K562 (cell line): ENCODE measurements around the gene SETDB2. TPM values are rescaled to one million over a fixed set of nuclear protein-coding genes. Genes with fewer than 3 reads are reported as not detected.

Experiments
- ATAC-seq: fragments of 200-7000 bp; cut with Tn5 transposase; 3 replicates; pipeline ENCODE4 v1.9.1; 2020; ENCODE audit warnings: moderate library complexity
- BruUV-seq: library from RNA; stranded (reverse); fragments of 400-500 nt; replicated peaks from 2 replicates; lab custom pipeline; 2021; lab: Mats Ljungman, UMichigan
- CTCF ChIA-PET: fragments of 300-600 bp; formaldehyde crosslinking; extraction: SDS; loops from one replicate; lab custom pipeline; 2021; ENCODE audit warnings: low intra/inter-chr PET ratio; lab: Yijun Ruan, JAX
- POLR2A ChIA-PET: fragments of 300-600, 350-650 bp; sonication (Branson Sonifier 250); formaldehyde crosslinking; extraction: SDS; loops from one replicate; lab custom pipeline; 2021; ENCODE audit warnings: antibody characterized with exemption, inconsistent platforms; lab: Yijun Ruan, JAX
- DNase-seq, 4 experiments: peaks; one replicate each; pipeline versions ENCODE4 v3.0.0 to v3.0.0-alpha.2; 2011 to 2018; ENCODE audit warnings: low spot score in 3 of 4, mixed read lengths in 3 of 4; ENCODE audit errors: extremely low read depth in 1 of 4
- FAIRE-seq: peaks from 2 replicates; lab custom pipeline; 2011; peaks lifted over from hg19 to GRCh38; lab: Jason Lieb, UNC
- H2AFZ ChIP-seq: 2 replicates; pipeline ENCODE4 v1.6.0; 2011; ENCODE audit warnings: low read depth, low read length, control low read depth, inconsistent platforms
- H3K27ac ChIP-seq: fragments of 200-600 bp; 3 replicates; pipeline ENCODE4 v1.8.0; 2011; ENCODE audit warnings: low read depth, mild to moderate bottlenecking, control low read depth, inconsistent platforms, low read length, moderate library complexity, mixed read lengths; ENCODE audit errors: extremely low read depth
- H3K27me3 ChIP-seq, 2 experiments: fragments of 300-600 bp in 1 of 2; 2 replicates in 1 of 2; 3 replicates in 1 of 2; pipeline versions ENCODE4 v1.6.0 to v1.8.0; 2011; ENCODE audit warnings: inconsistent platforms in 2 of 2, low read length in 2 of 2, mild to moderate bottlenecking in 1 of 2, mixed read lengths in 1 of 2, moderate library complexity in 1 of 2; ENCODE audit not compliant: control insufficient read depth in 2 of 2, insufficient read depth in 2 of 2
- H3K36me3 ChIP-seq: fragments of 300-600 bp; 3 replicates; pipeline ENCODE4 v1.8.0; 2011; ENCODE audit warnings: mild to moderate bottlenecking, low read length, inconsistent platforms; ENCODE audit not compliant: control insufficient read depth, insufficient read depth
- H3K4me1 ChIP-seq, 2 experiments: fragments of 200-600 bp in 1 of 2; replicated peaks in 1 of 2; 2 replicates in 1 of 2; 3 replicates in 1 of 2; pipeline versions ENCODE4 v1.5.1 to v1.8.0; 2011; ENCODE audit warnings: inconsistent platforms in 2 of 2, low read length in 2 of 2, mild to moderate bottlenecking in 1 of 2, mixed read lengths in 1 of 2, moderate library complexity in 1 of 2; ENCODE audit not compliant: control insufficient read depth in 2 of 2, insufficient read depth in 2 of 2
- H3K4me2 ChIP-seq: 2 replicates; pipeline ENCODE4 v1.6.1; 2011; ENCODE audit warnings: low read length, control low read depth, inconsistent platforms, mixed read lengths; ENCODE audit not compliant: insufficient read depth
- H3K4me3 ChIP-seq: fragments of 200-600 bp; sonication (generic), shearing (Covaris generic); 2 replicates; pipeline ENCODE4 v1.5.1; 2016; ENCODE audit warnings: control low read depth, inconsistent platforms
- H3K79me2 ChIP-seq: fragments of 200-600 bp; 3 replicates; pipeline ENCODE4 v1.8.0; 2011; ENCODE audit warnings: low read length, inconsistent platforms; ENCODE audit not compliant: control insufficient read depth, insufficient read depth
- H3K9ac ChIP-seq, 2 experiments: 2 replicates each; pipeline versions ENCODE4 v1.6.0 to v1.6.1; 2011; ENCODE audit warnings: low read depth in 2 of 2, low read length in 2 of 2, control low read depth in 1 of 2, inconsistent platforms in 1 of 2, mild to moderate bottlenecking in 1 of 2, mixed read lengths in 1 of 2; ENCODE audit not compliant: insufficient read depth in 1 of 2
- H3K9me1 ChIP-seq: one replicate; pipeline ENCODE4 v1.6.0; 2011; ENCODE audit warnings: inconsistent platforms, mild to moderate bottlenecking, low read length, moderate library complexity; ENCODE audit not compliant: control insufficient read depth, insufficient read depth
- H3K9me3 ChIP-seq: replicated peaks from 2 replicates; pipeline ENCODE4 v1.5.1; 2011; ENCODE audit warnings: low read depth, low read length, inconsistent platforms; ENCODE audit not compliant: control insufficient read depth, insufficient read depth
- H4K20me1 ChIP-seq: replicated peaks from 2 replicates; pipeline ENCODE4 v1.6.1; 2011; ENCODE audit warnings: low read length, inconsistent platforms, mixed read lengths; ENCODE audit not compliant: control insufficient read depth, insufficient read depth
- ADNP ChIP-seq: fragments of 200-800 bp; sonication (Bioruptor generic); IDR thresholded peaks from 2 replicates; pipeline ENCODE4 v1.6.1; 2016; ENCODE audit warnings: missing genetic modification characterization, missing compliant biosample characterization
- ATF7 ChIP-seq: fragments of 450-650 bp; IDR thresholded peaks from 2 replicates; pipeline ENCODE4 v1.7.1; 2014; ENCODE audit warnings: mild to moderate bottlenecking, moderate library complexity
- DPF2 ChIP-seq: fragments of 450-650 bp; IDR thresholded peaks from 2 replicates; pipeline ENCODE4 v1.6.1; 2016
- KDM1A ChIP-seq, 2 experiments: fragments of 450-650 bp; IDR thresholded peaks; 2 replicates each; pipeline ENCODE4 v1.6.1; 2016; ENCODE audit warnings: mild to moderate bottlenecking in 2 of 2
- MGA ChIP-seq: fragments of 450-650 bp; IDR thresholded peaks from 2 replicates; pipeline ENCODE4 v1.6.1; 2016; ENCODE audit warnings: mild to moderate bottlenecking, moderate library complexity
- ZNF174 ChIP-seq: fragments of 250-450 bp; sonication (Bioruptor Pico); IDR thresholded peaks from 2 replicates; pipeline ENCODE4 v1.4.0; 2020; ENCODE audit warnings: mild to moderate bottlenecking
- ZNF3 ChIP-seq: fragments of 250-450 bp; sonication (Bioruptor Pico); IDR thresholded peaks from 2 replicates; pipeline ENCODE4 v1.5.0; 2021; ENCODE audit warnings: mild to moderate bottlenecking, moderate library complexity
- WGBS: fragments of 100-300 bp; shearing (Covaris generic); methylation state at CpG from one replicate; pipeline ENCODE4 v1.1.6; 2016; ENCODE audit warnings: low coverage, mixed read lengths; ENCODE audit not compliant: insufficient coverage; ENCODE audit errors: missing lambda C conversion rate; 5-methylcytosine and 5-hydroxymethylcytosine counted together
- in situ Hi-C: fragments of 300-500 bp; cut with MboI; formaldehyde crosslinking; loops from 4 replicates; pipeline ENCODE4 v1.15.0; 2018; ENCODE audit warnings: inconsistent platforms, mixed read lengths
- intact Hi-C: fragments of 100-400 bp; cut with micrococcal nuclease; formaldehyde crosslinking; loops from 2 replicates; pipeline ENCODE4 v1.14.2; 2022
- polyA plus RNA-seq, 8 experiments: library from polyadenylated mRNA; depleted of rRNA in 4 of 8; stranded (reverse) in 5 of 8; unstranded in 3 of 8; fragments of >200 nt; fragmentation: Nextera tagmentation in 2 of 8; fragmentation: Illumina TruSeq in 1 of 8; extraction: Ambion mirVana in 2 of 8; extraction: Trizol in 1 of 8; gene quantifications; 2 replicates each; pipeline versions ENCODE4 v1.2.1 to v1.2.3, GENCODE V29; 2011 to 2014; ENCODE audit warnings: inconsistent platforms in 1 of 8, missing spikeins in 1 of 8
- total RNA-seq, 7 experiments: library from RNA; depleted of rRNA in 6 of 7; stranded (reverse); fragments of >200 nt in 6 of 7; fragmentation: Illumina TruSeq in 2 of 7; extraction: Trizol in 2 of 7; gene quantifications; 2 replicates each; pipeline versions ENCODE4 v1.2.1 to v1.2.3, GENCODE V29; 2011 to 2021; ENCODE audit warnings: low replicate concordance in 1 of 7

Gene SETDB2
- total and polyA plus RNA-seq, 9 of the 15 experiments (the other 6 are each of a cell fraction or from before 2014, with no cell fraction given), result 1.0 to 9.0 (median 6.1) TPM

GRCh38 chr13:49466292-49466838, 22.3 kb downstream of the SETDB2 start:
- H3K9me3 ChIP-seq, result no peaks in the 10 kb centered on the region; the same call in 1 of the 2 replicates
- no peak for FAIRE-seq
- POLR2A ChIA-PET, result no interaction called here

More at GRCh38 chr13:49466292-49466838, 22.3 kb downstream of the SETDB2 start:
- ATAC-seq (no peak), DNase-seq (no peak)
- intact Hi-C loops (no loop called here), in situ Hi-C loops (no loop called here)
- CTCF ChIA-PET, result no interaction called here
- no TSS peak for BruUV-seq
- Histone ChIP-seq H3K9ac (no peak overlapping the region), H2AFZ (no peak overlapping the region), H3K4me2 (no peak overlapping the region), H3K9me1 (no peaks in the 10 kb centered on the region), H3K4me3 (no peak overlapping the region), H3K27me3 (no peaks in the 10 kb centered on the region), H3K27ac (no peak overlapping the region), H3K79me2 (no peaks in the 10 kb centered on the region), H3K36me3 (peaks cover 29% of the 10 kb centered on the region; the same call in 1 of the 3 replicates), H3K4me1 (no peaks in the 10 kb centered on the region), H4K20me1 (no peaks in the 10 kb centered on the region)
- WGBS, result 61% methylated on average over 3 of the region's 5 CpGs
- TF ChIP-seq KDM1A (IDR thresholded peaks at IDR 0.05), result no peak
- no peak for TF ChIP-seq DPF2
- no peak for TF ChIP-seq ZNF3 (CRISPR knock-in tag)
- TF ChIP-seq ZNF174 (CRISPR knock-in tag), result no peak
- TF ChIP-seq ADNP (tag), result no peak
- TF ChIP-seq MGA, result no peak
- no peak for TF ChIP-seq ATF7
- TF ChIP-seq, all 486 proteins: peak for 0
